Uterus (tissue), 4 donors: Measurements from ENCODE around the gene CMTM3. TPM values are rescaled to one million over a fixed set of nuclear protein-coding genes. Genes with fewer than 3 reads are reported as not detected.
A peak's percentile ranks its signal among the peaks of the same experiment; 100 is the strongest.
"Not testable (repeated sequence)": the region's sequence is repeated elsewhere in the genome, so short reads cannot be mapped to it uniquely, and the experiment has no call there.

Source experiments
- DNase-seq, 2 donors: peaks; one replicate each; pipeline ENCODE4 v3.0.0-alpha.2; 2019 to 2020
- H3K27ac ChIP-seq, 2 donors: fragments of 200-600 bp; sonication (generic); 1 replicate in 1 of 2; 2 replicates in 1 of 2; pipeline ENCODE4 v1.5.1; 2016 to 2018
- H3K27me3 ChIP-seq, 2 donors: fragments of 200-600 bp; sonication (generic); one replicate each; pipeline ENCODE4 v1.5.1; 2018 to 2019; ENCODE audit warnings: control low read depth in 1 of 2
- H3K36me3 ChIP-seq, 2 donors: fragments of 200-600 bp; sonication (generic); one replicate each; pipeline ENCODE4 v1.5.1; 2019; ENCODE audit warnings: control low read depth in 1 of 2
- H3K4me1 ChIP-seq, 2 donors: fragments of 200-600 bp; sonication (generic); one replicate each; pipeline ENCODE4 v1.5.1; 2018 to 2019; ENCODE audit warnings: control low read depth in 1 of 2
- H3K4me3 ChIP-seq, 2 donors: fragments of 200-600 bp; sonication (generic); 1 replicate in 1 of 2; 2 replicates in 1 of 2; pipeline ENCODE4 v1.5.1; 2018 to 2019; ENCODE audit warnings: mild to moderate bottlenecking in 1 of 2
- H3K9me3 ChIP-seq, 2 donors: fragments of 200-600 bp; sonication (generic); one replicate each; pipeline ENCODE4 v1.5.1; 2019; ENCODE audit warnings: control low read depth in 1 of 2
- CTCF ChIP-seq, 4 experiments: fragments of 200-600 bp in 2 of 4; fragments of 450-650 bp in 2 of 4; sonication (generic) in 2 of 4; IDR thresholded peaks; one replicate each; pipeline ENCODE4 v1.5.1; 2016 to 2019; ENCODE audit warnings: antibody characterized with exemption in 4 of 4, mild to moderate bottlenecking in 2 of 4, moderate library complexity in 1 of 4
- POLR2A ChIP-seq, 2 donors: fragments of 450-650 bp; IDR thresholded peaks; one replicate each; pipeline ENCODE4 v1.6.1; 2016; ENCODE audit warnings: antibody characterized with exemption in 2 of 2, mild to moderate bottlenecking in 1 of 2, moderate library complexity in 1 of 2
- intact Hi-C: fragments of 100-400 bp; cut with DNase I; formaldehyde crosslinking; loops from one replicate; pipeline ENCODE4 v1.15.1; 2023; ENCODE audit warnings: low total_unique reads
- total RNA-seq, 4 donors: library from RNA; depleted of rRNA in 3 of 4; stranded (reverse); fragments of >200 nt in 3 of 4; gene quantifications; one replicate each; pipeline versions ENCODE4 v1.1.0 to v1.2.4, GENCODE V29; 2014 to 2023
- donor health status: DM: yes; HTN: yes; CAD: no.

The CMTM3 gene
- total RNA-seq, 4 donors from 2014 or later: 42.6 to 67.9 (median 56.2) TPM

GRCh38 chr16:66609139-66609510 is 4.6 kb downstream of the CMTM3 start:
- TF ChIP-seq CTCF (IDR thresholded peaks at IDR 0.05) (no peak), POLR2A (IDR thresholded peaks at IDR 0.05) (no peak)
- H3K9me3 ChIP-seq: no peaks in the 10 kb centered on the region
- H3K4me1 ChIP-seq: no peaks in the 10 kb centered on the region
- no peak for DNase-seq
- H3K36me3 ChIP-seq: no peaks in the 10 kb centered on the region
- intact Hi-C loops: loop anchor here (10.0 kb wide), 1 partner anchor 204 kb away; no protein-coding TSS in a partner anchor
- H3K4me3 ChIP-seq: no peak overlapping the region
- peak overlapping the region; percentile 53 to 71 for H3K27ac ChIP-seq
- H3K27me3 ChIP-seq: no peaks in the 10 kb centered on the region

GRCh38 chr16:66610111-66610820 is 5.8 kb downstream of the CMTM3 start:
- DNase-seq: no peak
- Histone ChIP-seq H3K4me1 (no peaks in the 10 kb centered on the region), H3K4me3 (no peak overlapping the region), H3K36me3 (no peaks in the 10 kb centered on the region), H3K27me3 (no peaks in the 10 kb centered on the region), H3K9me3 (no peaks in the 10 kb centered on the region), H3K27ac (no peak overlapping the region)
- intact Hi-C loops: no loop called here
- no peak for TF ChIP-seq POLR2A (IDR thresholded peaks at IDR 0.05)
- TF ChIP-seq CTCF (IDR thresholded peaks at IDR 0.05): no peak

GRCh38 chr16:66611911-66612310 is 7.4 kb downstream of the CMTM3 start:
- H3K27ac ChIP-seq, H3K4me3 ChIP-seq, H3K36me3 ChIP-seq, H3K27me3 ChIP-seq, DNase-seq, H3K4me1 ChIP-seq, intact Hi-C loops, H3K9me3 ChIP-seq: not testable (repeated sequence)

- H3K27ac ChIP-seq: no peak overlapping the region
- H3K9me3 ChIP-seq: no peaks in the 10 kb centered on the region
- DNase-seq: no peak
- TF ChIP-seq CTCF (IDR thresholded peaks at IDR 0.05): no peak
- TF ChIP-seq POLR2A (IDR thresholded peaks at IDR 0.05): no peak
- H3K4me3 ChIP-seq: no peak overlapping the region
- no peaks in the 10 kb centered on the region for H3K27me3 ChIP-seq
- no peaks in the 10 kb centered on the region for H3K4me1 ChIP-seq
- intact Hi-C loops: no loop called here
- H3K36me3 ChIP-seq: no peaks in the 10 kb centered on the region
These were observed 7.9 kb downstream of the CMTM3 start for GRCh38 chr16:66612422-66612821.

- DNase-seq: no peak
- no peak overlapping the region for H3K4me3 ChIP-seq
- H3K27ac ChIP-seq: no peak overlapping the region
- no peaks in the 10 kb centered on the region for H3K9me3 ChIP-seq
- H3K27me3 ChIP-seq: no peaks in the 10 kb centered on the region
- intact Hi-C loops: no loop called here
- H3K4me1 ChIP-seq: peaks cover 0 to 5% of the 10 kb centered on the region in 2 donors
- H3K36me3 ChIP-seq: no peaks in the 10 kb centered on the region
- TF ChIP-seq CTCF (IDR thresholded peaks at IDR 0.05): no peak
- no peak for TF ChIP-seq POLR2A (IDR thresholded peaks at IDR 0.05)
These were observed 9.8 kb downstream of the CMTM3 start for GRCh38 chr16:66614161-66614802.
